NCI-H345 treated with DMSO at 0.1 percent for 48 hours (cell line): ENCODE results near the gene ZBTB3.
"Not testable (repeated sequence)": the region's sequence is repeated elsewhere in the genome, so short reads cannot be mapped to it uniquely, and the experiment has no call there.

ENCODE experiments used
- DNase-seq: peaks from one replicate; lab custom pipeline; 2025; ENCODE audit not compliant: unreplicated experiment; lab: John Stamatoyannopoulos, UW

Gene ZBTB3

GRCh38 chr11:62757846-62758788, 4.2 kb upstream of the ZBTB3 start:
- DNase-seq, result no peak

GRCh38 chr11:62755086-62755615, 1.2 kb upstream of the ZBTB3 start:
- DNase-seq, result no peak

GRCh38 chr11:62752994-62753735, 795 bp downstream of the ZBTB3 start:
- DNase-seq, result no peak

- DNase-seq, result no peak
Measured at GRCh38 chr11:62752177-62752785, 1.7 kb downstream of the ZBTB3 start.

GRCh38 chr11:62749931-62750330, 4.0 kb downstream of the ZBTB3 start:
- not testable (repeated sequence) for DNase-seq

- no peak for DNase-seq
Measured at GRCh38 chr11:62747475-62748160, 6.3 kb downstream of the ZBTB3 start.

GRCh38 chr11:62737196-62737595, 16.8 kb downstream of the ZBTB3 start:
- DNase-seq, result no peak

- DNase-seq, result no peak
Measured at GRCh38 chr11:62732830-62733229, 21.1 kb downstream of the ZBTB3 start.

- DNase-seq, result not testable (repeated sequence)
Measured at GRCh38 chr11:62730076-62730475, 23.9 kb downstream of the ZBTB3 start.

GRCh38 chr11:62728171-62728988, 25.6 kb downstream of the ZBTB3 start, which contains the start of gene TTC9C:
TSS of gene TTC9C (plus strand) at chr11:62728486. CDS start at chr11:62728849, 363 bp downstream.
- DNase-seq, result peak; percentile 76

GRCh38 chr11:62727872-62728170, 26.1 kb downstream of the ZBTB3 start:
- peak; percentile 97 for DNase-seq

GRCh38 chr11:62727165-62727871, 26.6 kb downstream of the ZBTB3 start, which contains the start of gene HNRNPUL2:
TSS of gene HNRNPUL2 (minus strand) at chr11:62727457. CDS start at chr11:62727156, 301 bp downstream.
- DNase-seq, result peak; percentile 98

GRCh38 chr11:62726915-62727164, 27.1 kb downstream of the ZBTB3 start:
- DNase-seq, result no peak

- DNase-seq, result no peak
Measured at GRCh38 chr11:62726156-62726914, 27.6 kb downstream of the ZBTB3 start.

GRCh38 chr11:62725646-62726045, 28.3 kb downstream of the ZBTB3 start:
- no peak for DNase-seq

GRCh38 chr11:62724171-62724570, 29.8 kb downstream of the ZBTB3 start:
- DNase-seq, result no peak

GRCh38 chr11:62721994-62722393, 32.0 kb downstream of the ZBTB3 start:
- no peak for DNase-seq

- no peak for DNase-seq
Measured at GRCh38 chr11:62719302-62719978, 34.5 kb downstream of the ZBTB3 start.
